NT2/D1 (cell line): ENCODE data around the gene GABPB1.

Experiments
- DNase-seq: peaks from one replicate; pipeline ENCODE4 v3.0.0-alpha.2; 2011; ENCODE audit warnings: low read depth, low spot score
- H3K27me3 ChIP-seq: 2 replicates; pipeline ENCODE4 v1.6.0; 2011; ENCODE audit warnings: mild to moderate bottlenecking; ENCODE audit not compliant: insufficient read length, insufficient read depth
- H3K36me3 ChIP-seq: 2 replicates; pipeline ENCODE4 v1.6.1; 2011; ENCODE audit warnings: mild to moderate bottlenecking, low read length, mixed read lengths; ENCODE audit not compliant: insufficient read depth, insufficient read length
- H3K4me1 ChIP-seq: 2 replicates; pipeline ENCODE4 v1.5.1; 2011; ENCODE audit not compliant: insufficient read depth, insufficient read length
- H3K4me3 ChIP-seq: 2 replicates; pipeline ENCODE4 v1.5.1; 2011; ENCODE audit warnings: low read depth; ENCODE audit not compliant: insufficient read length
- H3K9ac ChIP-seq: 2 replicates; pipeline ENCODE4 v1.6.0; 2011; ENCODE audit warnings: low read depth; ENCODE audit not compliant: insufficient read length
- H3K9me3 ChIP-seq: 2 replicates; pipeline ENCODE4 v1.5.1; 2011; ENCODE audit warnings: mild to moderate bottlenecking, low read length; ENCODE audit not compliant: insufficient read depth
- SUZ12 ChIP-seq: IDR thresholded peaks from 2 replicates; pipeline ENCODE4 v1.6.1; 2011; ENCODE audit not compliant: insufficient read length, insufficient read depth; ENCODE audit errors: extremely low read depth
- YY1 ChIP-seq: IDR thresholded peaks from 2 replicates; pipeline ENCODE4 v1.6.1; 2011; ENCODE audit not compliant: insufficient read length, insufficient read depth
- ZNF274 ChIP-seq: IDR thresholded peaks from 2 replicates; pipeline ENCODE4 v1.6.1; 2011; ENCODE audit warnings: mild to moderate bottlenecking, low read depth, low read length

GABPB1 gene

GRCh38 chr15:50355980-50356379 lies 982 bp upstream of the GABPB1 start:
- TF ChIP-seq YY1 = no peak
- no peak for TF ChIP-seq SUZ12
- TF ChIP-seq ZNF274 = no peak
- H3K9ac ChIP-seq = peak overlapping the region; percentile 95
- H3K9me3 ChIP-seq = no peaks in the 10 kb centered on the region
- H3K27me3 ChIP-seq = no peaks in the 10 kb centered on the region
- no peaks in the 10 kb centered on the region for H3K4me1 ChIP-seq
- H3K36me3 ChIP-seq = peaks cover 38% of the 10 kb centered on the region
- peak overlapping the region; percentile 91 for H3K4me3 ChIP-seq
- DNase-seq = no peak

DNA sequence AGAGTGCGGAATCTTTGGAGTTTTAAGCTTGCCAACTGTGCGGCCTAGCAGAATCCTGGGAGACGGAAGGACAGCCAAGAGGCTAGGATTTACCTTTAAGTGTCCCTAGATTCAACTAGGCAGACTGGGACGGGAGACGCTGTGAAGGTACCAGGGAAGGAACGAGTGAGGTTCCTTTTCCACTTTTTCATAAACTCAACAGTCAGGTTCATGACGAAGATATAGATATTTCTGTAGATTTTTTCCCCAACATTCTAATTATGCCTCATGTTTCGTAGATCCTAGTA lies 564 bp upstream of the GABPB1 start:
- TF ChIP-seq ZNF274 = no peak
- TF ChIP-seq YY1 = no peak
- TF ChIP-seq SUZ12 = no peak
- Histone ChIP-seq H3K27me3 (no peaks in the 10 kb centered on the region), H3K4me1 (no peaks in the 10 kb centered on the region), H3K9ac (peak overlapping the region; percentile 95), H3K36me3 (peaks cover 34% of the 10 kb centered on the region), H3K4me3 (peak overlapping the region; percentile 91), H3K9me3 (no peaks in the 10 kb centered on the region)
- no peak for DNase-seq

- Histone ChIP-seq H3K27me3 (no peaks in the 10 kb centered on the region), H3K9me3 (no peaks in the 10 kb centered on the region), H3K9ac (peak overlapping the region; percentile 95), H3K4me3 (peak overlapping the region; percentile 91), H3K36me3 (peaks cover 29% of the 10 kb centered on the region), H3K4me1 (no peaks in the 10 kb centered on the region)
- TF ChIP-seq ZNF274 (no peak), YY1 (no peak), SUZ12 (no peak)
- no peak for DNase-seq
Measured at GRCh38 chr15:50353975-50354837, 792 bp downstream of the GABPB1 start.

GRCh38 chr15:50353251-50353974 lies 1.6 kb downstream of the GABPB1 start:
- Histone ChIP-seq H3K4me1 (no peaks in the 10 kb centered on the region), H3K36me3 (peaks cover 23% of the 10 kb centered on the region), H3K9me3 (no peaks in the 10 kb centered on the region), H3K27me3 (no peaks in the 10 kb centered on the region), H3K9ac (peak overlapping the region; percentile 95), H3K4me3 (peak overlapping the region; percentile 91)
- TF ChIP-seq ZNF274 (no peak), YY1 (no peak), SUZ12 (no peak)
- DNase-seq = no peak

GRCh38 chr15:50350621-50351020 lies 4.4 kb downstream of the GABPB1 start:
- Histone ChIP-seq H3K9ac (no peak overlapping the region), H3K4me3 (no peak overlapping the region), H3K36me3 (peaks cover 4% of the 10 kb centered on the region), H3K27me3 (no peaks in the 10 kb centered on the region), H3K9me3 (no peaks in the 10 kb centered on the region), H3K4me1 (no peaks in the 10 kb centered on the region)
- TF ChIP-seq ZNF274 (no peak), YY1 (no peak), SUZ12 (no peak)
- DNase-seq = no peak

- Histone ChIP-seq H3K27me3 (no peaks in the 10 kb centered on the region), H3K4me3 (no peak overlapping the region), H3K9ac (no peak overlapping the region), H3K4me1 (no peaks in the 10 kb centered on the region), H3K9me3 (no peaks in the 10 kb centered on the region), H3K36me3 (no peaks in the 10 kb centered on the region)
- TF ChIP-seq ZNF274 = no peak
- TF ChIP-seq SUZ12 = no peak
- TF ChIP-seq YY1 = no peak
- DNase-seq = no peak
Measured at GRCh38 chr15:50345298-50345697, 9.7 kb downstream of the GABPB1 start.

- TF ChIP-seq YY1 = no peak
- no peak for TF ChIP-seq SUZ12
- TF ChIP-seq ZNF274 = no peak
- peaks cover 4% of the 10 kb centered on the region for H3K36me3 ChIP-seq
- H3K9ac ChIP-seq = no peak overlapping the region
- no peak overlapping the region for H3K4me3 ChIP-seq
- H3K4me1 ChIP-seq = no peaks in the 10 kb centered on the region
- no peaks in the 10 kb centered on the region for H3K27me3 ChIP-seq
- no peaks in the 10 kb centered on the region for H3K9me3 ChIP-seq
- no peak for DNase-seq
Measured at GRCh38 chr15:50344006-50344464, 11.0 kb downstream of the GABPB1 start.
